Measurements from ENCODE around the gene ANXA11. TPM values are rescaled to one million over a fixed set of nuclear protein-coding genes. Genes with fewer than 3 reads are reported as not detected.

The ANXA11 gene
- polyA plus RNA-seq, 1 experiment = 161 TPM

- Histone ChIP-seq H3K27ac (ENCODE audit: low read depth, low read length) (no peak overlapping the region), H3K9me3 (ENCODE audit: control insufficient read depth, insufficient read depth, low read length) (no peaks in the 10 kb centered on the region), H3K4me3 (ENCODE audit: low read depth, low read length) (no peak overlapping the region), H3K27me3 (ENCODE audit: control insufficient read depth, insufficient read depth, low read length) (no peaks in the 10 kb centered on the region)
- TF ChIP-seq, protein P1, sequence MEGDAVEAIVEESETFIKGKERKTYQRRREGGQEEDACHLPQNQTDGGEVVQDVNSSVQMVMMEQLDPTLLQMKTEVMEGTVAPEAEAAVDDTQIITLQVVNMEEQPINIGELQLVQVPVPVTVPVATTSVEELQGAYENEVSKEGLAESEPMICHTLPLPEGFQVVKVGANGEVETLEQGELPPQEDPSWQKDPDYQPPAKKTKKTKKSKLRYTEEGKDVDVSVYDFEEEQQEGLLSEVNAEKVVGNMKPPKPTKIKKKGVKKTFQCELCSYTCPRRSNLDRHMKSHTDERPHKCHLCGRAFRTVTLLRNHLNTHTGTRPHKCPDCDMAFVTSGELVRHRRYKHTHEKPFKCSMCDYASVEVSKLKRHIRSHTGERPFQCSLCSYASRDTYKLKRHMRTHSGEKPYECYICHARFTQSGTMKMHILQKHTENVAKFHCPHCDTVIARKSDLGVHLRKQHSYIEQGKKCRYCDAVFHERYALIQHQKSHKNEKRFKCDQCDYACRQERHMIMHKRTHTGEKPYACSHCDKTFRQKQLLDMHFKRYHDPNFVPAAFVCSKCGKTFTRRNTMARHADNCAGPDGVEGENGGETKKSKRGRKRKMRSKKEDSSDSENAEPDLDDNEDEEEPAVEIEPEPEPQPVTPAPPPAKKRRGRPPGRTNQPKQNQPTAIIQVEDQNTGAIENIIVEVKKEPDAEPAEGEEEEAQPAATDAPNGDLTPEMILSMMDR (IDR thresholded peaks at IDR 0.05; ENCODE audit: low read depth, low read length) = no peak
- POLR2A ChIA-PET = no interaction called here
- no peak for DNase-seq (ENCODE audit: low read depth, low spot score)
- CTCF ChIA-PET = interaction anchor here (1.6 kb wide), 1 partner anchor 68 kb away, joined by 5 read pairs; no protein-coding TSS in a partner anchor
These were observed 6.4 kb upstream of the ANXA11 start for GRCh38 chr10:80211786-80212185.

GRCh38 chr10:80210259-80210658, 4.9 kb upstream of the ANXA11 start:
- Histone ChIP-seq H3K27me3 (ENCODE audit: control insufficient read depth, insufficient read depth, low read length) (no peaks in the 10 kb centered on the region), H3K27ac (ENCODE audit: low read depth, low read length) (no peak overlapping the region), H3K9me3 (ENCODE audit: control insufficient read depth, insufficient read depth, low read length) (no peaks in the 10 kb centered on the region), H3K4me3 (ENCODE audit: low read depth, low read length) (no peak overlapping the region)
- no peak for DNase-seq (ENCODE audit: low read depth, low spot score)
- TF ChIP-seq, protein P1 (IDR thresholded peaks at IDR 0.05; ENCODE audit: low read depth, low read length) = no peak
- ChIA-PET CTCF (interaction anchor here (0.7 to 1.3 kb wide), 2 partner anchors 12 to 66 kb away, joined by 3 to 5 read pairs; no protein-coding TSS in a partner anchor), POLR2A (no interaction called here)

GRCh38 chr10:80207768-80208370, 2.5 kb upstream of the ANXA11 start:
- POLR2A ChIA-PET = interaction anchor here (1.1 kb wide), 1 partner anchor 43 kb away, joined by 3 read pairs; no protein-coding TSS in a partner anchor
- CTCF ChIA-PET = interaction anchor here (0.6 to 3.1 kb wide), 5 partner anchors 14 to 64 kb away, joined by 3 to 22 read pairs (median 4); no protein-coding TSS in a partner anchor
- Histone ChIP-seq H3K4me3 (ENCODE audit: low read depth, low read length) (peak overlapping the region; percentile 54), H3K9me3 (ENCODE audit: control insufficient read depth, insufficient read depth, low read length) (no peaks in the 10 kb centered on the region), H3K27me3 (ENCODE audit: control insufficient read depth, insufficient read depth, low read length) (no peaks in the 10 kb centered on the region), H3K27ac (ENCODE audit: low read depth, low read length) (peak overlapping the region; percentile 98)
- TF ChIP-seq, protein P1 (IDR thresholded peaks at IDR 0.05; ENCODE audit: low read depth, low read length) = no peak
- no peak for DNase-seq (ENCODE audit: low read depth, low spot score)

DNA sequence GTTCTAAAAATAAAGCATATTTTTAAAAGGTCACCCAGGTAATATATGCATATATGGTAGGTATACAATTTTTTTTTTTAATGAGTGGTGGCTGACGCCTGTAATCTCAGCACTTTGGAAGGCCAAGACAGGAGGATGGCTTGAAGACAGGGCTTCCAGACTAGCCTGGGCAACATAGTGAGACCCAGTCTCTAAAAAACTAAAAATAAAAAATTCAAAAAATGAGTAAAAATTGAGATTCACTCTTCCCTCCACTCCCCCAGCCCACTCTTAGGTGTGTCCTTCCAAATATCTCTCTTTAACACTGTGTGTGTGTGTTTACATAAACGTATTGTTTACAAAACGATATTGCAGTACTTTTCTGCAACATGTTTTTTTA, 929 bp upstream of the ANXA11 start:
- TF ChIP-seq, protein P1 (IDR thresholded peaks at IDR 0.05; ENCODE audit: low read depth, low read length) = no peak
- CTCF ChIA-PET = interaction anchor here (3.1 kb wide), 1 partner anchor 16 kb away, joined by 22 read pairs; no protein-coding TSS in a partner anchor
- Histone ChIP-seq H3K27me3 (ENCODE audit: control insufficient read depth, insufficient read depth, low read length) (no peaks in the 10 kb centered on the region), H3K4me3 (ENCODE audit: low read depth, low read length) (no peak overlapping the region), H3K9me3 (ENCODE audit: control insufficient read depth, insufficient read depth, low read length) (no peaks in the 10 kb centered on the region), H3K27ac (ENCODE audit: low read depth, low read length) (no peak overlapping the region)
- POLR2A ChIA-PET = no interaction called here
- no peak for DNase-seq (ENCODE audit: low read depth, low spot score)

GRCh38 chr10:80204677-80205476, 460 bp downstream of the ANXA11 start:
- no peaks in the 10 kb centered on the region for H3K27me3 ChIP-seq (ENCODE audit: control insufficient read depth, insufficient read depth, low read length)
- POLR2A ChIA-PET = interaction anchor here (1.2 to 1.3 kb wide), 2 partner anchors 41 to 61 kb away, joined by 3 to 4 read pairs; no protein-coding TSS in a partner anchor
- peak overlapping the region; percentile 57 for H3K27ac ChIP-seq (ENCODE audit: low read depth, low read length)
- TF ChIP-seq, protein P1 (IDR thresholded peaks at IDR 0.05; ENCODE audit: low read depth, low read length) = no peak
- peak overlapping the region; percentile 81 for H3K4me3 ChIP-seq (ENCODE audit: low read depth, low read length)
- no peak for DNase-seq (ENCODE audit: low read depth, low spot score)
- no peaks in the 10 kb centered on the region for H3K9me3 ChIP-seq (ENCODE audit: control insufficient read depth, insufficient read depth, low read length)
- CTCF ChIA-PET = no interaction called here

Measured in AG04450 (cell line).